Tongue (tissue), 2 donors: ENCODE measurements around the gene RINL. TPM values are rescaled to one million over a fixed set of nuclear protein-coding genes. Genes with fewer than 3 reads are reported as not detected.

Source experiments
- DNase-seq: peaks from one replicate; pipeline ENCODE4 v3.0.0-alpha.2; 2015
- total RNA-seq: library from RNA; depleted of rRNA; stranded (reverse); fragments of >200 nt; gene quantifications from one replicate; pipeline ENCODE4 v1.2.3, GENCODE V29; 2014

RINL gene
- total RNA-seq, 1 donor from 2014 or later, result 7.1 TPM

DNA sequence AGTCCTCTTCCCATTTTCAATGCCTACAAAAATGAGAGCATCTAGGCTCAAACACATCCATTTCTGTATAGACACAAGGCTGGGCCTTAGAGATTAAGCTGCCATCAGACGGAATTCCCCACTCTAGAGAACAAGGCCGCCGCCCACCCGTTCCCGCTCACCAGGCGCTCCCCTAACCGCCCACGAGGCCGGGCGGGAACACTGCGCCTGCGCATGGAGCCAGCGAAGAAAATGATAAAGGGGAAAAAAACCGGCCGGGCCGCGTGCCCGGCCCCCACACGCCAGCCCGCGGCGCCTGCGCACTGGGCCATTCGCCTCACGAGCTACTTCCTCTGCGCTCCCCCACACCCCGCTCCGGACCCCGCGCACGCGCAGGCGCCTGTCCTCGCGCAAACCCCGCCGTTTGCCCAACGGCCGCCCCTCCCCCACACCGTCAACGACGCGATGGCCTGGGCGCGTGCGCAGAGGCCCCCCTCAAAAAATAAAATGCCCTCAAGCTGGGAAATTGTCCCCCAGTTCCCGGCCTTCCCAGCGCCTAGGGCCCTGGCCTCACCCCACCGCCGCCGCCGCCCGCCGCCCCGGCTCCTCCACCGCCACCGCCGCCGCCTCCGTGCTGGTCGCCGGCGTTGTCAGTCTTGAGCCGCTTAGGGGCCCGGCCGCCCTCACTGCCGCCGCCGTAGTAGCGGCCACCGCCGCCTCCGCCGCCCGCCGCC lies 28.8 kb downstream of the RINL start:
- DNase-seq, result peak; percentile 99

GRCh38 chr19:38848299-38849146 lies 29.6 kb downstream of the RINL start:
- DNase-seq, result no peak

DNA sequence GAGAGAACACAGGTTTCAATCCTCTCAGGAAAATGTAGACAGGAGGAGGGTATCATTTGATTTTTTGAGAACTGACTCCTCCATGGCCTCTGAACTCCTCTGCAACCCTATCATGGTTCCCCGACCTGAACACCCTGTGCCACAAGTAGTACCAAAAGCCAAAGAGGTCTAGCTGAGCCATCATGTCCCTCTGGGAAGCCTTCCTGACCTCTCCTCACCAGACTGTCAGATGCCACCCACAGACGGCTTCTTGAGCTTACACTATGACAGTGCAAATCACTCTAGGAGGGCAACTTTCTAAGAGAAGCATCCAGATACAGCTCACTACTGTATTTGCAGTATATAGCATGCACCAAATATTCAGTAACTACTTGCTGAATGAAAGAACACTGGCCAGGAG lies 32.0 kb downstream of the RINL start:
- no peak for DNase-seq

DNA sequence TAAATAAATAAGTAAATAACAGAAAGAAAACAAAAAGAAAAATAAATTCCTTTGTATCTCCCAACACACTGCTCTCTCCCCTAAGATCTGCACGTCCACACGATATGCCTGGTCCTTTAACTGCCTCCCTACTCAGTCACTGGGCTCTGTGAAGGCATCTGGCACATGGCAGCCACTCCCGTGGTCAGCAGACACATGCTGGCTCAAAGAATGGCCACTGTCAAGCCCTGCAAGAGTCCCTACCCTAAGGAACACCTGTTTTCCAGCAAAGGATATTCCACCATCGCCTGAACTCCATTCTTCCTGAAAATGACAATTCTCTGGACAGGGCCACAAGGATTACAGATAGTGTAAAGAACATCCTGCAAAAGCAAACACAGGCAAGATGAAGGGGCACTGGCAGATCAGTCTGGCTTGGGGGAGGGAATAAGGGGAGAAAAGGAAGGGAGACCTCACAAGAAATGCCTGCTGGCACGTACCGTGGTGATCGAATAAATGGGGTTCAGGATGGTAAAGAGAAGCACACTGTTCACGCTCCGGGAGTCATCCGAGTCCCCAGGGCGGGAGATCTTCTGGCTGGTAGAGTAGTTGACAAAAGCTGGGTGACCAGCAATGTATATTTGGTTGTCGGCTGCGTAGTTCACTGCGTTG lies 32.6 kb downstream of the RINL start:
- DNase-seq, result no peak

- no peak for DNase-seq
These were observed 33.9 kb downstream of the RINL start for GRCh38 chr19:38844093-38844686.

DNA sequence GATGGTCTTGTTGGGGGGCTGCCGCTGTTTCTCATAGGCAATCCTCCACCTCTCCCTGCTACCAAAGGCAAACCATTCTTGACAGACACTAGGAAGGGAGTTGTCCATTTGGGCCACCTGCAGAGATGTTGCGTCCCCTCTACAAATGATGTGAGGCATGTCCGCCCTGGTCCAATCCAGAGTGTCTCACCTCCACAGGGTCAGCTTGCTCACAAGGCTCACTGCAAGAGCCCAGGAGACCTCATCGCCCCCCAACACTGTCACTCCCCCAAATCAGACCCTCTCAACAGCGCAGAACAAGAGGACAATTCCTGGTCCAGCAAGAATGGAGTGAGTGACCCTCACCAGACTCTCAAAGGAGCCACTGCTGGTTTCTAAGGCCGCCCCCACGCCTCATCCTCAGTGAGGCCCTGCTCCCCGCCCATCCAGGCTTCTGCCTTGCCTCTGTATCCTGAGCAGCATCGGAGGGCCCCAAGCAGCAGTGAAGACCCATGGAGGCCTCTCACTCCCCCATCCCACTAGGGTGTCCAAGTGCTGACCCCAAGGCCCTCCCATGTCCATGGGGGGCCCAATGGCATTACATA lies 34.8 kb downstream of the RINL start:
- DNase-seq, result no peak

- DNase-seq, result no peak
These were observed 35.5 kb downstream of the RINL start for GRCh38 chr19:38842439-38843174.

- no peak for DNase-seq
These were observed 36.2 kb downstream of the RINL start for GRCh38 chr19:38841787-38842438.

- DNase-seq, result no peak
These were observed 36.8 kb downstream of the RINL start for GRCh38 chr19:38841180-38841766.

GRCh38 chr19:38840583-38840968 lies 37.5 kb downstream of the RINL start:
- DNase-seq, result no peak

- DNase-seq, result no peak
These were observed 38.1 kb downstream of the RINL start for GRCh38 chr19:38839816-38840582.

- no peak for DNase-seq
These were observed 38.9 kb downstream of the RINL start for GRCh38 chr19:38838986-38839761.

GRCh38 chr19:38838208-38838985 lies 39.7 kb downstream of the RINL start:
- peak; percentile 24 for DNase-seq

- DNase-seq, result no peak
These were observed 40.4 kb downstream of the RINL start for GRCh38 chr19:38837656-38838121.

DNA sequence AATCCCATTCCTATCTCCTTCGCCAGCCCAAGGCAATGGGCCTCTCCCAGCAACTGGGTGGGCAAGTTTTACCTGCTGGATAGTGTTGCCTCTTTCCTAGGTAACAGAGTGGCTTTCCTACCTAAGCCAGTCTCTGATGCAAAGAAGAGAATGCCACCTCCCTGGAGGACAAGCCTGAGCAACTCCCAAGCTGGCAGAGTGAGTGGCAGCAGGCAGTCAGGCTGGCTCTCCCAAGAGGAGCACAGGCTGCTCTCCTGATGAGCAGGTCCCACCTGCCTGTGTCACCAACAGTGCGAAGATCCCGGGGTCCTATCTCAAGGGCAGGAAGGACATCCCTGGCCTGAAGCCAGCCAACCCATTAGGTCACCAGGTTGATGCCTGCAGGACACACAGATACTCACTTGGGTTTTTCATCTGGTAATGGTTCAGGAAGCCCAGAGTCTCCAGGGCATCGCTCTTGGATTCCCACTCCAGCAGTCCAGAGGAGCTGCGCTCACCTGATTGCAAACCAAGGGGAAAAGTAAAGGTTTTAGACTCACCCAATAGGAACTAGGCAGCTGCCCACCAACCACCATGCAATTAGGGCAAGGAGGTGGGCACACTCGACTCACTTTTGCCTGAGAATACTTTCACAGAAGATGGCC lies 41.0 kb downstream of the RINL start:
- peak; percentile 51 for DNase-seq

DNA sequence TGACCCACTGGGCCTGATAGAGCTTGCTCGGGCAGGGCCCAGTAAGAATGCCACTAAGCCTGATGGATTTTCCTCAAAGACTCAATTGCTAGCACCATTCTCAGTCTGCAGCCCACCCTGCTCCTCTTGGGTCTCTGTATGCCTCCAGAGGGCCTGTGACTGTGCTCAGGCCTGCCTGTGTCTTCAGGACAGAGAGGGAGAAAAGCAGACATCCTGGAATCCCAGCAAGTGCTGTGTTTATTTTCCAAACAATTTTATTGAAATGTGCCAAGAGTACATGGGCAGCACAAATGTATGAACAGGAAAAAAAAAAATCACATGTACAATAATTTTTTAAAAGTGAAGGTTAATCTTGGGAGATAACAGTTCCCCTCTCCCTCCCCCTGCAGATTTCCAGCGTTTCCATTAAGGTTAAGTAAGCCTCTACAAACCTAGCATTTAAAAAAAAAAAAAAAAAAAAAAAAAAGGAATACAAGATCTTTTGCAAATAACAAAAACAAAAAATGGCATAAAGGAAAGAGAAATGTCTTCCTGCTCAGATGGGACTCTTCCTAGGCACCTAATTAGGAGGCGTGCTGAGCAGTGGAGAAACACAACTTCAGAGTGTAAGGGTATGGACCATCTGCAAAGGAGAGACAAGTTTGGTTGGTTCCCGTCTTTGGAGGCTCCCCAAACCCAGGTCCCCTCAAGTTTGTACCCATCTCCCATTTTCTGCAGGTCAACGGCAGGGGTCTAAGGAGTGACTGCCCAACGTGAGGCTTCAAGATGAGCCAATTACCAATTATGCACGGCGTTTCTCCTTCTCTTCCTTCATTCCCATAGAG lies 41.7 kb downstream of the RINL start:
- DNase-seq, result no peak

DNA sequence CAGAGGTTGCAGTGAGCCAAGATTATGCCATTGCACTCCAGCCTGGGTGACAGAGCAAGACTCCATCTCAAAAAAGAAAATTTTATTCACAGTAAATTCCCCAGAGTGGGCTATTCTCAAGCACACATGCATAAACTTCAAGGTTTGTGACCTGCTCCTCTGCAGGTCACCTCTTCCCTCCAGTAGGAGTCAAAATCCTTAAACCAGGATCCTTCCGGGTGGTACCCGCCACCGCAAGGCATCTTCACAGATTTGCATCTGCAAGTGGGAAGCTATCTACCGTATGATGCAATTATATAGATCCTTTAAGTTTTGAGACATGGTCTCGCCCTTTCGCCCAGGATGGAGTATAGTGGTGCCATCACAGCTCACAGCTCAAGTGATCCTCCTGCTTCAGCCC lies 43.5 kb downstream of the RINL start:
- no peak for DNase-seq
